GM19099 (cell line): ENCODE results near the gene TMCO4.

ENCODE experiments used
- POLR2A ChIP-seq: IDR thresholded peaks from 3 replicates; pipeline ENCODE4 v1.6.1; 2011; ENCODE audit warnings: low read depth; ENCODE audit not compliant: insufficient read length; ENCODE audit errors: extremely low read depth

The TMCO4 gene

DNA sequence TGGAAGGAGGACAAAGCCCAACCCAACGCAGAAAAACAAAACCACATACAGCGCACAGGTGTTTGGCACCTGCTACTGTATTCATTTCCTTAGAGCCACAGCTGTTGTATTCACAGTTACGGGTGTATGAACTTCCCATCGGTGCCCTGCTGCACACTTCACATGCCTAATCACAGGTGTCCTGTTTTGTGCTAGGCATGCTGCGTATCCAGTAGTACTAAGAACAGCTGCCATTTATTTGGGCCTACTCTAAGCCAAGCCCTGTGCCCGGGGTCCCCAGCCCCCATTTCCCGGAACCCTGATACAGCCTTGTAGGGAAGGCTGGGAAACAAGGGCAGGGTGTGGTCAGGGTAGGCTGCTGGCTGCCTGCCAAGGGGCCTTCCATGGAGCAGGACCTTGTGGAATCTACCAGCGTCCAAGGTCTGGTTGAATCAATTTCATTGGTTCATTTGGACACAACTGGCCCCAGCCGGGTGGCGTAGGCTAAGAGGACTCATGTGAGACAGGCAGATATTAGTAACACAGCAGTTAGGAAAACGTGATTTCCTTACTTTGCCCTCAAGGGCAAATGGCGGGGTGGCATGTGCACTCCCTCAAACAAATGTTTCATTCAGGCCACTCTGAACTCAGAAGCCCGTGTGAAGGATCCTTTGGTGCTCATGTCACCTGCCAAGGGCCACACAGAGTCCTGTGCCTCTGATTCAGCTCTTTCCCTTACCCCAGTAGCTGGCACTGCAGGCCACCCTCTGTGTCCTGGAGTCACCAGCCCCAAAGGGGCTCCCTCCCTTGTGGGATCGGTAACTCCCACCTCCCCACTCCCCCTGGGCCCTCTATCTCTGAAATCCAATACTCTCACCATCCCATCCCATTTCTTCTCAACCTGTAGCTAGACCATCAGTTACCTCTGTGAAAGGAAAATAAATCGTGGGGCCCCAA lies 16.4 kb upstream of the TMCO4 start:
- no peak for TF ChIP-seq POLR2A

DNA sequence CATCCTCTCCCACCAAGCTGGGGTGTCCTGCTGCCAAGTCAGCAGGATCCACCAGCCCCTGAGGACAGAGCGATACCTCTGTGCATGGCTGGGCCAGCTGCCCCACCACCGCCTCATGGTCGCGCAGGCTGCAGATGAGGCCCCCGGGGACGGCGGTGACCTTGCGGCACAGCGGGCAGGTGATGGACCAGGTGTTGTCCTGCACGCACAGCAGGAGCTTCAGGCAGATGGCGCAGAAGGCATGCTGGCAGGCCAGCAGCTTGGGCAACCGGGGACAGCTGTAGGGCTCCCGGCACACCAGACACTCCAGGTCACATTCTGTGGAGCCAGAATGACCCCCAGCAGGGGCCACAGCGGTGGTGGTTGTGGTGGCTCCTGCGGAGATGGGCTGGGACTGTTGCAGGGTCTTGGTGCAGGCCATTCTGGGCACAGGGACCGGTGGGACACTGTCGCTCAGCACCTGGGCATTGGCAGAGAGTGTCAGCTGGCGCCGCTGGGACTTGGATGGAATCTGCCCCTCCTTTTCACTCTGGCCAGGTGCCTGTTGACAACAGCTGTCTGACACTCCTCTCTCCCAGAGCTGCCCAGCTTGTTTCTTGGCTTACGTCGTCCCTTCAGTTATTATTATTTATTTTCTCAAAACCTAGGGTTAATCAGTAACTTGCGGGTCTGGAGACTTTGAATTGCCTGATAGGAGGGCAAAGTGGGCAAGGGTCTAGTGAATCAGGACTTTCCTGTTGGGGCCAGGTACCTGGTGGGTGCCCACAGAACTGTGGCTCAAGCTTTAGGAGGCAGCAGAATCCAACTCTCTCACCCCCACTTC lies 15.2 kb upstream of the TMCO4 start, which contains the start of gene RNF186:
RNF186 (minus strand) TSS at position 603 of the 823 bp plus-strand sequence; CDS start at position 421, 182 bp downstream.
- no peak for TF ChIP-seq POLR2A

DNA sequence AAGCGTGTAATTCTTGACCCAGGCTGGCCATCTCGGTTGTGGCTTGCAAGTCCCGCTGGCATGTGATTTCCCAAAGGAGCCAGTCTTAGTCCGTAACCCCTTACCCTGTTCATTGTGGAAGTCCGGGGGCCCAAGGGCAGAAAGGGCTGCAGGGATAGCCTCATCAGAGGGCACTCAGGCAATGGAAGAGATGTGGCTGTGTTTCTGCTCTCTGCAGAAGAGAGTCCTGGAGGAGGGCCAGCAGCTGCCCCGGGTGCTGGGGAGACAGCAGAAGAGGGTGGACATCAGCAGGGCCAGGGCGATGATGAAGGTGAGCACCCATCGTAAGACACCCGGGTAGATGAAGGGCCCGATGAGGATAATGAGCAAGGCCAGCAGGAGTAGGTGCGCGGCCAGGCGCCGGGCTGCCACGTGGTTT lies 14.5 kb upstream of the TMCO4 start:
- TF ChIP-seq POLR2A, result no peak

DNA sequence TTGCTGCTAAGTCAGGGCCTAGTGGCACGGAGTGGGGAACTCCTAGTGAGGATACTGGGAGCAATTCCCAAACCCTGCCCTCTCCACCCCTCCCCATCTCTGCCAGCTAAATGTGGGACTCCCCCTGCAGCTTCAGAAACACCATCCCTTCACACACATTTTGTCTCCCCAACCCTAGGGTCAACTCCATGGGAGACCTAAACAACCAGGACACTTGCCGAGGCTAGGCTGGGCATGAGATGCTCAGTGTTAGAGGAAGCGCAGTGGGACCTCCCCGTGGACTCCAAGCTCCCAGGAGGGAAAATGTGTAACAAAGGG lies 13.9 kb upstream of the TMCO4 start:
- no peak for TF ChIP-seq POLR2A

DNA sequence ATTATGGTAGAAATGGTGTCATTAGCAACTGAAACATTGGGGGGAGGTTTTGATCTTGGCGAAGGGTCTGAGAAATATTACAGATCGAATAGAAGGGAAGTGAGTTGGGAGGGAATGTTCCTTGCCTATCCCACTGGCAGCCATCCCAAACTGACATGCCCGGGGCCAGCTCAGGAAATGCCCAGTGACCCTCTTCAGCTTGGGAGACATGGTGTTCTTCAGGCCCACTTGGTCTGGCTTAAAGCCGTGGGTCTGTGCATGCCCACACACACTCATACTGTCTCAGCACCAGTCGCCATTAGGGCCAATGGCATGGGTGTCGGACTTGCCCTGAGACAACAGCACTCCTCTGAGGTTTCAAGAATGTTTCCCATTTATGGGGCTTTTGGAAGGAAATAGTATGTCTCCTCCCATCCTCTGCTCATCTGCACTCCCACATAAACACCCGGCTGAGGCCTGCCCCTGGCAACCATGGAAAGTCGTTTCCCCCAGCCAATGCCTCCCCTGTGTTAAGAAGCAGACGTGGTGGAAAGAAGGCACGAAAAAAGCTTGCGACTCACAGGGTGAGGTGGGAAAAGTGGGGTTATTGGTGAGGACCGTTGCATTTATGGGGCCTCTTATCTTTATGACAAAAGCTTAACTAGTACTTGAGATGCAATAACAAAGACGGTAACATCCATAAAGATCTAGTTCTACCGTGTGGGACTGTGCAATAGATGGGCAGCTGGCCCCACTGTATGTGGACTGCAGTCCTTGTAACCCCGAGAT lies 13.3 kb upstream of the TMCO4 start:
- no peak for TF ChIP-seq POLR2A

DNA sequence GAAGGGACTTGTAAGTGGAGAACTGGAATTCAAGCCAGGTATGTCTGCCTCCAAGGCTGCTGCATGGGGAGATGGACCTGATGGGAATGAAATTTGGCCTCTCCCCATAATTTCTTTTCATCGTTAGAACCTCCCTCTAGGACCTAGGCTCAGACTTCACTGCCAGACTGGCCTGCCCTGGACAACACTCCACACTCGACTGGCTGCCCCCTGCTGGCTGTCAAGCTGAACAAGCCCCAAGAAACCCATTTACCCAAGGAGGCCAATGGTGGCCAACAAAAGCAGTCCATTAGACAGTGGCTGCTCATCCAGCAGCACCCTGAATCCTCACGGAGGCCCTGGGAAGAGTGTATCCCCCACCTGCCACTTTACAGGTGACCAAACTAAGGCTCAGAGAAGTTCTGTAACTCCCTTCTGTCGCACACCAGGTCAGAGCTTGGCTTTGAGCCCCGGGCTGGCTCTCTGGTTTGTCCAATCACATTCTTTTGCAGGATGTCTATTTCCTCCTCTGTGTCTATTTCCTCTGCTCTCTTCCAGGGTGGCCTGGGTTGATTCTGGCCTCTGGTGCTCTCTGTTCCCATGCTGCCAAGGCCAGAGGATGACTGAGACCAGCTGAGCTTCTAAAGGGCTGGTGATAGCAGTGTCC lies 11.6 kb upstream of the TMCO4 start:
- no peak for TF ChIP-seq POLR2A

DNA sequence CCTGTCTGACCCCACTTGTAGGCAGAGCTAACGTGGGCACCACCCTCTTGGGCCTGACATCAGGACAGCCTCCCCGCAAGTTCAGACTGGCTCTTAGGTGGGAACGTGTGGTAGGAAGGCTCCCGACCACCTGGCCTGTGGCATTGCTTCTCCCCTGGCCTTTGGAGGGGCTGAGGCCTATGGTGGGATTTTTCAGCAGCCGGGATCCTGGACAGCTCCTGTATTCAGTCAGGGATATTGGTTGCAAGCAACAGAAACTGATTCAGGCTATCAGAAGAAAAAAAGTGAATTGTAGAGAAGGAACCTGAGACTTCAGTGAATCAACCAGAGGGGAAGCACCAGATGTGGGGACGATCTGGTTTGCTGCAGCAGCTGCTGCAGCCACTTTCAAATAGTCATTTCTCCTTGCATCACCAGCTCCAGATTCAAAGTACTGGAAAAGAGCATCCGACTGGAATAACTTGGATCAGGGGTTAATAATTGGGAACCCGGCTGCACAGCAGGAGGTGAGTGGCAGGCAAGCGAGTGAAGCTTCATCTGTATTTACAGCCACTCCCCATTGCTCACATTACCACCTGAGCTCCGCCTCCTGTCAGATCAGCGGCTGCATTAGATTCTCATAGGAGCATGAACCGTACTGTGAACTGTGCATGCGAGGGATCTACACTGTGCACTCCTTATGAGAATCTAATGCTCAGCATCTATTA lies 9.5 kb upstream of the TMCO4 start:
- TF ChIP-seq POLR2A, result no peak

DNA sequence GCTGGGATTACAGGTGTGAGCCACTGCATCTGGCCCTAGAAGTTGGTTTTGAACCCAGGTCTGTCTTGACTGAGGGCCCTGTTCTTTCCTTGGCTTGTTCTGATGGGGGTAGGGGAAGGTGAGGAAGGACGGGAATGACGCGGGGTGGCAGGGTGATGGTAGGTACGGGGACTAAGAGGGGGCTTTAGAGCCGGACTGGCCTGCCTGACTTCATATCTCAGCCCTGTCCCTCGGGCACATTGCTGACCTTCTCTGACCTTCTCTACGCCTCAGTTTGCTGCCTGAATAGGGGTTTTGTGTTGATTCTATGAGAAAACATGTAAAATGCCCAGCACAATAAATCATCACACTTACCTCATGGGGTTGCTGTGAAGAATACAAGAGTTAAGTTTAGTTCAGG lies 8.6 kb upstream of the TMCO4 start:
- TF ChIP-seq POLR2A, result no peak

DNA sequence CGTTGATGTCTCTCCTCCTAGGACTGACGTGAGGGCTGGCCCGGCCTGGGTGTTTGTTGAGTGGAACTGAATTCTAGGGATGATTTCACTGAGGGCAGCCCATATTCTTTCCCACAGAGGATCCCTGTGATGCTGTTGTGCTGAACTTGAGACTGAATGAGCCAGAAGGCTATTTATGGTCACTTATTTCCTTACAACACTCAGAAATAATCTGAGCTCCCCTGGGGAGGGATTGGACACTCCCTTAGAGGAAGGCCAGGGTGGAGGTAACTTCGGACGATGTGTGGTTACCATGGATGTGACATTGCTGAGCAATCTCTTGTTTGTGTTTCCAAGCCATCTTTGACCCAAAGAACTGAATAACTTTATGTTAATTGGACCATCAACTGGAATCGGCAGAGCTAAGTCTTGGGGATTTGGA lies 5.1 kb upstream of the TMCO4 start:
- TF ChIP-seq POLR2A, result no peak

DNA sequence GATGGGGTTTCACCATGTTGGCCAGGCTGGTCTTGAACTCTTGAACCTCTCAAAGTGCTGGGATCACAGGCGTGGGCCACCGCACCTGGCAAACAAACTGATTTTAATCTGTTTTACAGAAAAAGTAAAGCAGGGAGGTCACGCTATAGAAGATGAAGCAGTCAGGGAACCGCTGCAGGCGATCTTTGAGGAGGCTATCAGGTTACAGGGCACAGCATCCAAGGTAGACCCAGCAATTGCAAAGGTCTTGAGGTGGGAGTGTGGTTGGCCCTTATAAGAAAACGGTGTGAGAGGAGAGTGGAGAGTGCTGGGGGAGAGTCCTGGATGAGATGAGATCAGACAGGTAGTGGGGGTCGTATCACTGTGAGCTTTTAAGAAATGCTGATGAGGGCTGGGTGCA lies 2.6 kb upstream of the TMCO4 start:
- no peak for TF ChIP-seq POLR2A

DNA sequence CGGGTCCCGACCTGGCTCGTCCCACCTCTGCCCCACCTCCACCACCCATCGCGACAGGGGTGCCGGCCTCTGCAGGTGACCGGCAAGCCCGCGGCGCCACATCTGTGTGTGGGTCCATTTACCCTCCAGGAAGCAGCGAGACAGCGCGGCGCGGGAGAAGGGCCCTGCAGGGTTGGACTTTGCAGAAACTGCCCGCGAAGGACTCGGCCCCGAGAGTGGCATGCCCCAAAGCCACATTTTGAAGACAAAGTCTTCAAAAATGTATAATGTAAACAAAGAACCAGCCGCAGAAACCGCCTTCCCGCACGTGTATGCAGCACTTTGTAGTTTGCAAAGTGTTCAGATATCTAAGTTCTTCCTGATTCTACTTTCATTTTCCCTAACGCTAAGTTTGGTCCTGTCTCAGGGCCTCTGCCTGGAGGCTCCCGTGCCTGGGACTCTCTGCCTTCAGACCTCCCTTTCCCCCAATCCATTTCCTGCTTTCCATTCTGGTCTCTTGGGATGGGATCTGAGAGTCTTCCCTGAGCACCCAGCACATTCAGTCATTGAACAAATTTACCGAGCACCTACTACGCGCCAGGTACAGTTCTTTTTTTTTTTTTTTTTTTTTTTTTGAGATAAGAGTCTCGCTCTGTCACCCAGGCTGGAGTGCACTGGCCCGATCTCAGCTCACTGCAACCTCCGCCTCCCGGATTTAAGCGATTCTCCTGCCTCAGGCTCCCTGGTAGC lies 524 bp upstream of the TMCO4 start:
- TF ChIP-seq POLR2A, result no peak

DNA sequence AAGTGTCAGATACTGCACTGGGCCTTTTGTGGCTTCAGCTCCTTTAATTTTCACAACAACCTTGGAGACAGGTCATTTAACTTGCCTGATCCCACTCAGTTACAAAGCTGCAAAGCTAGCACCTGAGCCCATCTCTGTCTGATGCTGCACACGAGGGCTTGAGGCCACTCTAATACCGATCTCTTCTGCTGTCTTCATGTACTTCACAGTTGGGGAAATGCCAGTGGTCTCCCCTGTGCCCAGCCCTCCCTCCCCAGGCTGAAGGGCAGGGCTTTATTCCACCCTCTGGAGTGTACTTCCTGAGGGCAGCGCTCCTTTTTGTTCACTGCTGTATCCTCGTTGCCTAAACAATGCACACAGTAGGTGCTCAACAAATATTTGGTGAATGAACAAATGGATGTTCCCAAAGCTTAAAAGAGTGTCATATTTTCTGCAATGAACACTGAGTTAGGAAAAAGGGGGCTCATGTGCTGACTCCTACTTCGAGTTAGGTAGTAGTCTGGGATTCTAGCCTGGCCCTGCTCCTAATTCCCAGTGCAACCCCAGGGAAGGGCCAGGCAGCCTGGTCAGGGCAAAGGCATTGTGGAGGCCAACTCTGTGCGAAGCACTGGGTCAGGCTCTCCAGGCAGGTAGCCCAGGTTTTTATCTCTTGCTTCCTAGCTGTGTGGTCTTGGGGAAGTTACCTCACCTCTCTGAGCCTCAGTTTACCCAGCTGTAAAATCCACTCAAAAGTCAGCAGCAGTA lies 1.1 kb downstream of the TMCO4 start:
- no peak for TF ChIP-seq POLR2A

DNA sequence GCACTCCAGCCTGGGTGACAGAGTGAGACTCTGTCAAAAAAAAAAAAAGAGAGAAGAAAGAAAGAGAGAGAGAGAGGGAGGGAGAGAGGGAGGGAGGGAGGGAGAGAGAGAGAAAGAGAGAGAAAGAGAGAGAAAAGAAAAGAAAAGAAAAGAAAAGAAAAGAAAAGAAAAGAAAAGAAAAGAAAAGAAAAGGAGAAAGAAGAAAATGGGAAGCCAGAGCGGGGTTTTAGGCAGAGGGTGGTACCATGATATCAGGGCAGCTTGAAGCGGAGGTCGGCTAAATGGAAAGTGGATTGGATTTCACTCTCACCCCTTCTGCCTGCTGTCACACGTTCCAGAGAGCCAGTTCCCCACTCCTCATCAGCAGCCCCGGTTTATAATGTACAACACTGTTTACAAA lies 1.9 kb downstream of the TMCO4 start:
- TF ChIP-seq POLR2A, result no peak
